Natural killer cell (primary cell): ENCODE measurements around the gene STARD3NL. TPM values are rescaled to one million over a fixed set of nuclear protein-coding genes. Genes with fewer than 3 reads are reported as not detected.
"Not testable (repeated sequence)": the region's sequence is repeated elsewhere in the genome, so short reads cannot be mapped to it uniquely, and the experiment has no call there.

Experiments
- ATAC-seq, 3 donors: fragments of 150-1000 bp in 2 of 3; fragments of 200-7000 bp in 1 of 3; cut with Tn5 transposase; 1 replicate in 1 of 3; 2 replicates in 2 of 3; pipeline ENCODE4 v1.10.0; 2021; ENCODE audit warnings: mild to moderate bottlenecking in 2 of 3, moderate library complexity in 2 of 3
- DNase-seq, 2 donors: peaks; one replicate each; pipeline versions ENCODE4 v3.0.0 to v3.0.0-alpha.2; 2013 to 2021; ENCODE audit warnings: mixed read lengths in 1 of 2
- H3K27ac ChIP-seq: one replicate; pipeline ENCODE4 v1.5.1; 2013; ENCODE audit warnings: mild to moderate bottlenecking, low read length
- H3K27me3 ChIP-seq: one replicate; pipeline ENCODE4 v1.6.1; 2013; ENCODE audit warnings: low read length; ENCODE audit not compliant: control insufficient read depth, insufficient read depth
- H3K36me3 ChIP-seq: one replicate; pipeline ENCODE4 v1.6.1; 2013; ENCODE audit warnings: low read length; ENCODE audit not compliant: control insufficient read depth, insufficient read depth
- H3K4me1 ChIP-seq: one replicate; pipeline ENCODE4 v1.6.1; 2013; ENCODE audit warnings: low read length; ENCODE audit not compliant: control insufficient read depth, insufficient read depth
- H3K4me3 ChIP-seq: one replicate; pipeline ENCODE4 v1.5.1; 2013; ENCODE audit warnings: low read length
- H3K9me3 ChIP-seq: one replicate; pipeline ENCODE4 v1.6.1; 2013; ENCODE audit warnings: low read length; ENCODE audit not compliant: control insufficient read depth, insufficient read depth
- H3K27ac Mint-ChIP-seq, 2 donors: one replicate each; pipeline ENCODE4 v1.8.0; 2022; ENCODE audit warnings: mild to moderate bottlenecking in 2 of 2, mixed read lengths in 2 of 2, moderate library complexity in 1 of 2
- H3K27me3 Mint-ChIP-seq, 2 donors: one replicate each; pipeline ENCODE4 v1.8.0; 2022; ENCODE audit warnings: low read depth in 2 of 2, mixed read lengths in 2 of 2
- H3K36me3 Mint-ChIP-seq: one replicate; pipeline ENCODE4 v1.8.0; 2022; ENCODE audit warnings: mixed read lengths
- H3K4me1 Mint-ChIP-seq, 2 donors: one replicate each; pipeline ENCODE4 v1.8.0; 2022; ENCODE audit warnings: mixed read lengths in 2 of 2
- H3K4me3 Mint-ChIP-seq: one replicate; pipeline ENCODE4 v1.8.0; 2022; ENCODE audit warnings: mild to moderate bottlenecking, moderate library complexity, mixed read lengths
- H3K9me3 Mint-ChIP-seq, 2 donors: one replicate each; pipeline ENCODE4 v1.8.0; 2022; ENCODE audit warnings: mixed read lengths in 2 of 2
- WGBS: methylation state at CpG from one replicate; pipeline ENCODE4 v1.1.7; 2013; ENCODE audit warnings: missing lambda C conversion rate; ENCODE audit not compliant: insufficient coverage; 5-methylcytosine and 5-hydroxymethylcytosine counted together
- intact Hi-C: fragments of 100-400 bp; cut with micrococcal nuclease; formaldehyde crosslinking; loops from one replicate; pipeline ENCODE4 v1.14.2; 2022
- total RNA-seq, 4 donors: library from RNA; stranded (reverse); fragments of 120-200 nt in 1 of 4; gene quantifications; one replicate each; pipeline versions ENCODE4 v1.2.3 to v1.2.4, GENCODE V29; 2013 to 2022
- TF ChIP-seq, protein P1 (sequence below): fragments of 200-600 bp; IDR thresholded peaks from one replicate; pipeline ENCODE4 v1.8.0; 2022; ENCODE audit warnings: antibody characterized with exemption

The STARD3NL gene
- total RNA-seq, 3 donors from 2014 or later (not counting 1 experiment from before 2014, with no cell fraction given): 30.6 to 38.6 (median 38.3) TPM

DNA sequence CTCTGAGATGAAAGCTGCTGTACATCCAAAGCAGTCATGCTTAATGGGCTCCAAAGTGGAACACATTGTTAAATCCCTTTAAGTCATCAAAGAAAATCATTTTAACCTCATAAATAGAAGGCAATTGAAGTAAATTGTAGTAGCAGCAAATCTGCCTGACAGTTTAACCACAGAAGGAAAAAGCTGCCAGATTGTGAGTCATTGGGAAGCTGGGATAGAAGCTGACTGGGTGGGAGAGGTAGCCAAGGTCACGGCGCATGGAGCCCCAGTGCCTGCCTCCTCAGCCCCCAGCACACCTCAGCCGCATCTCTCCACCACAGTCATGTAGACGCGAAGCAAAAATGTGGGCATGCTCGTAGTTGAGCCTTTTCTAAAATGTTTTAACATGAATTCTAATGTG, 51.3 kb downstream of the STARD3NL start:
- WGBS: 61% methylated on average over 6 of the region's 6 CpGs
- ATAC-seq: peak in 1 of 3 donors; percentile 7
- Histone ChIP-seq H3K4me1 (peaks cover 63% of the 10 kb centered on the region), H3K9me3 (no peaks in the 10 kb centered on the region), H3K36me3 (peaks cover 30% of the 10 kb centered on the region), H3K27me3 (no peaks in the 10 kb centered on the region), H3K27ac (peak overlapping the region; percentile 86), H3K4me3 (no peak overlapping the region)
- TF ChIP-seq, protein P1, sequence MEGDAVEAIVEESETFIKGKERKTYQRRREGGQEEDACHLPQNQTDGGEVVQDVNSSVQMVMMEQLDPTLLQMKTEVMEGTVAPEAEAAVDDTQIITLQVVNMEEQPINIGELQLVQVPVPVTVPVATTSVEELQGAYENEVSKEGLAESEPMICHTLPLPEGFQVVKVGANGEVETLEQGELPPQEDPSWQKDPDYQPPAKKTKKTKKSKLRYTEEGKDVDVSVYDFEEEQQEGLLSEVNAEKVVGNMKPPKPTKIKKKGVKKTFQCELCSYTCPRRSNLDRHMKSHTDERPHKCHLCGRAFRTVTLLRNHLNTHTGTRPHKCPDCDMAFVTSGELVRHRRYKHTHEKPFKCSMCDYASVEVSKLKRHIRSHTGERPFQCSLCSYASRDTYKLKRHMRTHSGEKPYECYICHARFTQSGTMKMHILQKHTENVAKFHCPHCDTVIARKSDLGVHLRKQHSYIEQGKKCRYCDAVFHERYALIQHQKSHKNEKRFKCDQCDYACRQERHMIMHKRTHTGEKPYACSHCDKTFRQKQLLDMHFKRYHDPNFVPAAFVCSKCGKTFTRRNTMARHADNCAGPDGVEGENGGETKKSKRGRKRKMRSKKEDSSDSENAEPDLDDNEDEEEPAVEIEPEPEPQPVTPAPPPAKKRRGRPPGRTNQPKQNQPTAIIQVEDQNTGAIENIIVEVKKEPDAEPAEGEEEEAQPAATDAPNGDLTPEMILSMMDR: no peak
- DNase-seq: peak in 1 of 2 donors; percentile 27
- Mint-ChIP-seq H3K27me3 (no peaks in the 10 kb centered on the region), H3K27ac (peak overlapping the region; percentile 95 to 96), H3K4me1 (peaks cover 93 to 97% of the 10 kb centered on the region in 2 donors), H3K9me3 (no peaks in the 10 kb centered on the region), H3K36me3 (peaks cover 23% of the 10 kb centered on the region), H3K4me3 (peak overlapping the region; percentile 76)
- intact Hi-C loops: no loop called here

DNA sequence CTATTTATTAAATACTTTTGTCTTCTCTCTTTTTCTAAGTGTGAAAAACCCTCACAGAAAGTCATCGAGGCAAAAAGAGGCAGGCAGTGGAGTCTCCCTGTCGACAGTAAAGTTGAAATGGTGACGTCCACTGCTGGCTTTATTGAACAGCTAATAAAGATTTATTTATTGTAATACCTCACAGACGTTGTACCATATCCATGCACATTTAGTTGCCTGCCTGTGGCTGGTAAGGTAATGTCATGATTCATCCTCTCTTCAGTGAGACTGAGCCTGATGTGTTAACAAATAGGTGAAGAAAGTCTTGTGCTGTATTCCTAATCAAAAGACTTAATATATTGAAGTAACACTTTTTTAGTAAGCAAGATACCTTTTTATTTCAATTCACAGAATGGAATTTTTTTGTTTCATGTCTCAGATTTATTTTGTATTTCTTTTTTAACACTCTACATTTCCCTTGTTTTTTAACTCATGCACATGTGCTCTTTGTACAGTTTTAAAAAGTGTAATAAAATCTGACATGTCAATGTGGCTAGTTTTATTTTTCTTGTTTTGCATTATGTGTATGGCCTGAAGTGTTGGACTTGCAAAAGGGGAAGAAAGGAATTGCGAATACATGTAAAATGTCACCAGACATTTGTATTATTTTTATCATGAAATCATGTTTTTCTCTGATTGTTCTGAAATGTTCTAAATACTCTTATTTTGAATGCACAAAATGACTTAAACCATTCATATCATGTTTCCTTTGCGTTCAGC, 52.0 kb downstream of the STARD3NL start:
- intact Hi-C loops: loop anchor here (5.0 kb wide), 1 partner anchor 1453 kb away; no protein-coding TSS in a partner anchor
- Mint-ChIP-seq H3K4me1 (peaks cover 93 to 97% of the 10 kb centered on the region in 2 donors), H3K27ac (peak overlapping the region; percentile 95 to 96), H3K4me3 (peak overlapping the region; percentile 76), H3K27me3 (no peaks in the 10 kb centered on the region), H3K36me3 (peaks cover 23% of the 10 kb centered on the region), H3K9me3 (no peaks in the 10 kb centered on the region)
- H3K9me3 ChIP-seq: no peaks in the 10 kb centered on the region
- ATAC-seq (no peak), DNase-seq (no peak)
- H3K4me1 ChIP-seq: peaks cover 67% of the 10 kb centered on the region
- TF ChIP-seq, protein P1: no peak
- peak overlapping the region; percentile 86 for H3K27ac ChIP-seq
- peaks cover 30% of the 10 kb centered on the region for H3K36me3 ChIP-seq
- no peaks in the 10 kb centered on the region for H3K27me3 ChIP-seq
- H3K4me3 ChIP-seq: no peak overlapping the region
- 88% methylated on average over 3 of the region's 6 CpGs for WGBS

DNA sequence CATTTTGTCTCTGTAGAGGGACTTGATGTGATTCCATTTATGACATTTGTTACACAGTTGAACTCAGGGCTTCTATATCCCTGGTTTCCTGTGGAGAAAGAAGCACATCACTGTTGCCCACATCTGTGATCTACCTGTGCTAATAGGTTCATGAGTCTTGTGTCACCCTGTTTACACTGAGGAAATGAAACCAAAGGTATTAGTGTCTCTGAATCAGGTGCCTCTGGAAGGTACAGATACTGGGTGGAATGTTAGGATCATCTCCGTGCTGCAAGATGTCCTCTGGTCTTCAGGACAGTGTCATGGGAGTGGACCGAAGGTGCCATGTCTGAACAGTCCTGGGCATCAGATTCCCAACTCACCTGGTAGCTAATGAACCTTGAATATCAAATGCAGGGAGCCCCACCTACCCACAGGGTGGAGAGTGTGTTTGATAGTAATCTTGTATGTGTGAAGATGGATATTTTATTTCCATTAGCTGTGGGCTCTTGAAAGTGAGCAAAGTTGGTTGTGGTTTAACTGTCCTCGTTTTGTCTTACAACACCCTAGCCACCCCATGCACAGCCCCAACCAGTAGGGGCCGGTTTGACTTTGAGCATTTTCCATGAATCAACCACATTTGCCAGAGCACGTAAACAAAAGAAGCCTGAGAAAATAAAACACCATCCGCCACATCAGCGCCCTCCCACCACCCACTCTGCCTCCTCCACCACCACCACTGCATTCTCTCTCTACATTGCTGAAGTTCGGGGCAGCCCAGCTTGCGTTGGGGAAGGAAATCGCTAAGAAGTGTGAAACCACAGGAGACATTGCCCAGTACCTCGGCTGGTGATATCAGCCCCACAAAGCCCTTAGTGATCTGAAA, 54.7 kb downstream of the STARD3NL start:
- intact Hi-C loops: loop anchor here (1.0 to 5.0 kb wide), 8 partner anchors 11 to 1455 kb away; no protein-coding TSS in a partner anchor
- peaks cover 78% of the 10 kb centered on the region for H3K4me1 ChIP-seq
- peak overlapping the region; percentile 91 for H3K27ac ChIP-seq
- H3K27me3 Mint-ChIP-seq: no peaks in the 10 kb centered on the region
- H3K27ac Mint-ChIP-seq: peak overlapping the region; percentile 95 to 96
- H3K9me3 Mint-ChIP-seq: no peaks in the 10 kb centered on the region
- ATAC-seq (peak; percentile 68 to 89 (median 85)), DNase-seq (peak; percentile 82 to 90)
- H3K4me3 ChIP-seq: no peak overlapping the region
- peaks cover 15% of the 10 kb centered on the region for H3K36me3 Mint-ChIP-seq
- H3K36me3 ChIP-seq: peaks cover 38% of the 10 kb centered on the region
- no peaks in the 10 kb centered on the region for H3K9me3 ChIP-seq
- WGBS: 5% methylated on average over 11 of the region's 11 CpGs
- no peaks in the 10 kb centered on the region for H3K27me3 ChIP-seq
- TF ChIP-seq, protein P1: no peak
- peak overlapping the region; percentile 69 for H3K4me3 Mint-ChIP-seq
- H3K4me1 Mint-ChIP-seq: peaks cover 91 to 97% of the 10 kb centered on the region in 2 donors

DNA sequence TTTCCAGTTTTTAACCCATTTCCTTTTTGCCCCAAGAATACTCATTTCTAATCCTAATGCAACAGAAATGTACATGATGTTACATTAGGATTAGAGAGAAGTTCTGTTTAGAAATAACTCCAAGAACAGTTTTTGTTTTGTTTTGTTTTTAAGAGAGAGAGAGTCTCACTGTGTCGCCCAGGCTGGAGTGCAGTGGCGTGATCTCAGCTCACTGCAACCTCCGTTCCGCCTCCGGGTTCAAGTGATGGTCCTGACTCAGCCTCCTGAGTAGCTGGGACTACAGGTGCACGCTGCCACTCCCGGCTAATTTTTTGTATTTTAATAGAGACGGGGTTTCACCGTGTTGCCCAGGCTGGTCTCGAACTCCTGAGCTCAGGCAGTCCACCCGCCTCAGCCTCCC, 56.7 kb downstream of the STARD3NL start:
- Mint-ChIP-seq H3K27ac (peak overlapping the region; percentile 95 to 96), H3K36me3 (peaks cover 13% of the 10 kb centered on the region), H3K4me3 (peak overlapping the region; percentile 73), H3K4me1 (peaks cover 90 to 91% of the 10 kb centered on the region in 2 donors)
- not testable (repeated sequence) for DNase-seq, ATAC-seq, H3K9me3 ChIP-seq, H3K4me3 ChIP-seq, H3K27me3 Mint-ChIP-seq, H3K9me3 Mint-ChIP-seq, H3K27me3 ChIP-seq
- peaks cover 73% of the 10 kb centered on the region for H3K4me1 ChIP-seq
- H3K36me3 ChIP-seq: peaks cover 34% of the 10 kb centered on the region
- WGBS: 67% methylated on average over 11 of the region's 11 CpGs
- H3K27ac ChIP-seq: peak overlapping the region; percentile 91
- intact Hi-C loops: loop anchor here (5.0 kb wide), 1 partner anchor 1457 kb away; no protein-coding TSS in a partner anchor
